ENCODE results near the gene ERCC6L2. TPM values are rescaled to one million over a fixed set of nuclear protein-coding genes. Genes with fewer than 3 reads are reported as not detected.

ERCC6L2 gene
- total RNA-seq, 1 experiment from 2014 or later = 39.7 TPM

- ChIA-PET CTCF (no interaction called here), POLR2A (interaction anchor here (0.5 kb wide), 1 partner anchor 708 kb away, joined by 3 read pairs; no protein-coding TSS in a partner anchor)
- Histone ChIP-seq H3K9me3 (ENCODE audit: control insufficient read depth, insufficient read depth, low read depth, low read length) (no peaks in the 10 kb centered on the region), H3K27ac (ENCODE audit: low read length) (no peak overlapping the region), H3K4me1 (ENCODE audit: control insufficient read depth, insufficient read depth, low read length) (peaks cover 3% of the 10 kb centered on the region), H3K27me3 (ENCODE audit: control insufficient read depth, insufficient read depth, low read length) (no peaks in the 10 kb centered on the region), H3K4me3 (ENCODE audit: low read depth in 2 of 2, low read length in 2 of 2) (no peak overlapping the region), H3K36me3 (ENCODE audit: control insufficient read depth, insufficient read depth, low read length) (no peaks in the 10 kb centered on the region)
- in situ Hi-C loops (cut with HindIII; ENCODE audit: low pct_unique_long_range_greater_than_20kb, low sequenced_read_pairs) (no loop called here), intact Hi-C loops (cut with micrococcal nuclease; ENCODE audit: unreplicated experiment) (no loop called here)
- TF ChIP-seq REST (IDR thresholded peaks at IDR 0.05; ENCODE audit: insufficient read depth in 1 of 2, low read depth in 2 of 2, low read length in 1 of 2) (no peak), SIN3A (IDR thresholded peaks at IDR 0.05; ENCODE audit: borderline replicate concordance, insufficient read depth, low read depth, low read length) (no peak), POLR2AphosphoS5 (IDR thresholded peaks at IDR 0.05; ENCODE audit: low read depth, low read length) (no peak), CTCF (IDR thresholded peaks at IDR 0.05) (no peak), TCF7L2 (IDR thresholded peaks at IDR 0.05; ENCODE audit: low read depth, low read length) (no peak)
- no peak for ATAC-seq
- no TSS peak for BruUV-seq (replicated peaks)
- no peak for DNase-seq (ENCODE audit: low read depth, low spot score)
Measured at GRCh38 chr9:95857124-95857523, 18.4 kb upstream of the ERCC6L2 start.

GRCh38 chr9:95857896-95858295, 17.6 kb upstream of the ERCC6L2 start:
- no TSS peak for BruUV-seq (replicated peaks)
- Histone ChIP-seq H3K4me1 (ENCODE audit: control insufficient read depth, insufficient read depth, low read length) (peaks cover 3% of the 10 kb centered on the region), H3K4me3 (ENCODE audit: low read depth in 2 of 2, low read length in 2 of 2) (no peak overlapping the region), H3K36me3 (ENCODE audit: control insufficient read depth, insufficient read depth, low read length) (no peaks in the 10 kb centered on the region), H3K9me3 (ENCODE audit: control insufficient read depth, insufficient read depth, low read depth, low read length) (no peaks in the 10 kb centered on the region), H3K27me3 (ENCODE audit: control insufficient read depth, insufficient read depth, low read length) (no peaks in the 10 kb centered on the region), H3K27ac (ENCODE audit: low read length) (no peak overlapping the region)
- POLR2A ChIA-PET = no interaction called here
- CTCF ChIA-PET = no interaction called here
- in situ Hi-C loops (cut with HindIII; ENCODE audit: low pct_unique_long_range_greater_than_20kb, low sequenced_read_pairs) (no loop called here), intact Hi-C loops (cut with micrococcal nuclease; ENCODE audit: unreplicated experiment) (no loop called here)
- ATAC-seq (no peak), DNase-seq (ENCODE audit: low read depth, low spot score) (no peak)
- TF ChIP-seq TCF7L2 (IDR thresholded peaks at IDR 0.05; ENCODE audit: low read depth, low read length) = no peak
- no peak for TF ChIP-seq POLR2AphosphoS5 (IDR thresholded peaks at IDR 0.05; ENCODE audit: low read depth, low read length)

- TF ChIP-seq TCF7L2 (IDR thresholded peaks at IDR 0.05; ENCODE audit: low read depth, low read length) (no peak), REST (IDR thresholded peaks at IDR 0.05; ENCODE audit: insufficient read depth in 1 of 2, low read depth in 2 of 2, low read length in 1 of 2) (no peak), SIN3A (IDR thresholded peaks at IDR 0.05; ENCODE audit: borderline replicate concordance, insufficient read depth, low read depth, low read length) (no peak), POLR2AphosphoS5 (IDR thresholded peaks at IDR 0.05; ENCODE audit: low read depth, low read length) (no peak), CTCF (IDR thresholded peaks at IDR 0.05) (no peak)
- Histone ChIP-seq H3K27me3 (ENCODE audit: control insufficient read depth, insufficient read depth, low read length) (no peaks in the 10 kb centered on the region), H3K9me3 (ENCODE audit: control insufficient read depth, insufficient read depth, low read depth, low read length) (no peaks in the 10 kb centered on the region), H3K4me3 (ENCODE audit: low read depth in 2 of 2, low read length in 2 of 2) (no peak overlapping the region), H3K36me3 (ENCODE audit: control insufficient read depth, insufficient read depth, low read length) (no peaks in the 10 kb centered on the region), H3K27ac (ENCODE audit: low read length) (no peak overlapping the region), H3K4me1 (ENCODE audit: control insufficient read depth, insufficient read depth, low read length) (peaks cover 3% of the 10 kb centered on the region; the same call in 1 of the 2 replicates)
- in situ Hi-C loops (cut with HindIII; ENCODE audit: low pct_unique_long_range_greater_than_20kb, low sequenced_read_pairs) (no loop called here), intact Hi-C loops (cut with micrococcal nuclease; ENCODE audit: unreplicated experiment) (no loop called here)
- CTCF ChIA-PET = no interaction called here
- POLR2A ChIA-PET = no interaction called here
- ATAC-seq = no peak
- no peak for DNase-seq (ENCODE audit: low read depth, low spot score)
- no TSS peak for BruUV-seq (replicated peaks)
Measured at GRCh38 chr9:95862343-95862742, 13.1 kb upstream of the ERCC6L2 start.
